ENCODE measurements around the gene MMP1. TPM values are rescaled to one million over a fixed set of nuclear protein-coding genes. Genes with fewer than 3 reads are reported as not detected.

The MMP1 gene
- total RNA-seq, 1 experiment from 2014 or later: not detected

- no CpG with 5 or more reads among the region's 19 CpGs for WGBS (ENCODE audit: extremely low coverage, insufficient read length, low lambda C conversion rate)
- Histone ChIP-seq H3K4me1 (ENCODE audit: insufficient read depth, low read length) (no peaks in the 10 kb centered on the region), H3K18ac (ENCODE audit: insufficient read length, low read depth, low read length) (peak overlapping the region; percentile 58), H3K14ac (ENCODE audit: insufficient read depth, low read length) (0 out of 2 replicates have a peak overlapping the region, but pooled peaks have one; percentile 67), H2AFZ (ENCODE audit: low read length) (peak overlapping the region; percentile 95), H4K5ac (ENCODE audit: insufficient read length, low read depth, low read length) (no peak overlapping the region), H2BK12ac (ENCODE audit: insufficient read length, low read depth, low read length) (no peak overlapping the region), H4K91ac (ENCODE audit: insufficient read length, low read depth, low read length) (no peak overlapping the region), H3K79me1 (ENCODE audit: insufficient read depth, low read depth, low read length, poor library complexity, severe bottlenecking) (no peaks in the 10 kb centered on the region), H3K4me2 (ENCODE audit: insufficient read depth, insufficient read length, low read length) (no peak overlapping the region), H4K8ac (replicated peaks; ENCODE audit: insufficient read length, low read depth, low read length) (no peak overlapping the region), H4K20me1 (ENCODE audit: control insufficient read depth, insufficient read depth, insufficient read length) (no peaks in the 10 kb centered on the region), H3K9ac (ENCODE audit: extremely low read depth, insufficient read length, low read length) (no peak overlapping the region), H3K27ac (ENCODE audit: insufficient read length, low read depth, low read length) (no peak overlapping the region), H3K23me2 (ENCODE audit: insufficient read length, low read depth, low read length, poor library complexity, severe bottlenecking) (no peaks in the 10 kb centered on the region), H3T11ph (ENCODE audit: low read length) (no peak overlapping the region), H3K4ac (ENCODE audit: low read depth, low read length) (no peak overlapping the region), H2BK120ac (ENCODE audit: low read depth, low read length, poor library complexity, severe bottlenecking) (no peak overlapping the region), H2BK15ac (ENCODE audit: low read depth, low read length) (no peak overlapping the region), H3K27me3 (ENCODE audit: insufficient read depth, low read length) (no peaks in the 10 kb centered on the region), H2AK5ac (ENCODE audit: insufficient read length, low read length) (no peak overlapping the region), H2BK20ac (ENCODE audit: low read depth, low read length, poor library complexity, severe bottlenecking) (no peak overlapping the region), H3K23ac (ENCODE audit: insufficient read length, low read depth, low read length) (no peak overlapping the region), H3K79me2 (ENCODE audit: insufficient read depth, low read length) (no peaks in the 10 kb centered on the region), H3K9me3 (ENCODE audit: control insufficient read depth, low read depth, low read length) (no peaks in the 10 kb centered on the region), H2BK5ac (ENCODE audit: insufficient read length, low read length) (no peak overlapping the region), H3K56ac (ENCODE audit: insufficient read length, low read depth, low read length) (no peak overlapping the region)
- Mint-ChIP-seq H3K4me3 (peak overlapping the region; percentile 28 to 57; a peak in 3 of 5 replicates), H3K9me3 (no peaks in the 10 kb centered on the region), H3K27ac (0 out of 7 replicates have a peak overlapping the region, but pooled peaks of 1 of the 3 experiments have one; percentile 52), H3K36me3 (ENCODE audit: insufficient read depth in 1 of 3, low read depth in 3 of 3) (no peaks in the 10 kb centered on the region), H3K4me1 (peaks cover 11 to 20% of the 10 kb centered on the region in 2 experiments), H3K27me3 (ENCODE audit: low read depth) (no peaks in the 10 kb centered on the region; the same call in 1 of the 2 replicates)
- peak; percentile 95 for DNase-seq
- TF ChIP-seq CTCF (conservative IDR thresholded peaks at IDR 0.05): peak; percentile 77
These were observed 10.0 kb upstream of the MMP1 start for GRCh38 chr11:102807921-102808320.
